ENCODE measurements around the gene EIF3K.

The EIF3K gene

GRCh38 chr19:38635483-38636399, 16.8 kb downstream of the EIF3K start:
- Histone ChIP-seq H3K36me3 (ENCODE audit: control insufficient read depth, insufficient read depth, low read length) (peaks cover 49% of the 10 kb centered on the region), H3K27ac (ENCODE audit: low read depth, low read length, severe bottlenecking) (no peak overlapping the region), H3K9me3 (ENCODE audit: control insufficient read depth, low read length) (no peaks in the 10 kb centered on the region), H3K4me1 (ENCODE audit: control insufficient read depth, insufficient read depth, low read length, poor library complexity, severe bottlenecking) (peaks cover under 1% of the 10 kb centered on the region), H3K4me3 (ENCODE audit: extremely low read depth, insufficient read depth, low read length, poor library complexity, severe bottlenecking) (no peak overlapping the region)
- WGBS, 2 experiments (ENCODE audit: insufficient coverage in 2 of 2): 94 to 96% methylated on average over 14 of the region's 17 CpGs

GRCh38 chr19:38638461-38638860, 19.5 kb downstream of the EIF3K start:
- H3K9me3 ChIP-seq (ENCODE audit: control insufficient read depth, low read length): no peaks in the 10 kb centered on the region
- no peak overlapping the region for H3K4me3 ChIP-seq (ENCODE audit: extremely low read depth, insufficient read depth, low read length, poor library complexity, severe bottlenecking)
- H3K27ac ChIP-seq (ENCODE audit: low read depth, low read length, severe bottlenecking): no peak overlapping the region
- no peaks in the 10 kb centered on the region for H3K4me1 ChIP-seq (ENCODE audit: control insufficient read depth, insufficient read depth, low read length, poor library complexity, severe bottlenecking)
- 100% methylated on average over 1 to 3 of the region's 3 CpGs for WGBS, 2 experiments (ENCODE audit: insufficient coverage in 2 of 2)
- H3K36me3 ChIP-seq (ENCODE audit: control insufficient read depth, insufficient read depth, low read length): peaks cover 28% of the 10 kb centered on the region

- 94 to 100% methylated on average over 1 to 2 of the region's 2 CpGs for WGBS, 2 experiments (ENCODE audit: insufficient coverage in 2 of 2)
Observed at GRCh38 chr19:38639679-38640078, 20.7 kb downstream of the EIF3K start.

GRCh38 chr19:38640368-38640767, 21.4 kb downstream of the EIF3K start:
- Histone ChIP-seq H3K4me1 (ENCODE audit: control insufficient read depth, insufficient read depth, low read length, poor library complexity, severe bottlenecking) (peaks cover 2% of the 10 kb centered on the region), H3K36me3 (ENCODE audit: control insufficient read depth, insufficient read depth, low read length) (peaks cover 21% of the 10 kb centered on the region), H3K4me3 (ENCODE audit: extremely low read depth, insufficient read depth, low read length, poor library complexity, severe bottlenecking) (no peak overlapping the region), H3K27ac (ENCODE audit: low read depth, low read length, severe bottlenecking) (no peak overlapping the region), H3K9me3 (ENCODE audit: control insufficient read depth, low read length) (no peaks in the 10 kb centered on the region)
- 83 to 88% methylated on average over 2 to 3 of the region's 4 CpGs for WGBS, 2 experiments (ENCODE audit: insufficient coverage in 2 of 2)

More at GRCh38 chr19:38639679-38640078, 20.7 kb downstream of the EIF3K start:
- peaks cover 28% of the 10 kb centered on the region for H3K36me3 ChIP-seq (ENCODE audit: control insufficient read depth, insufficient read depth, low read length)
- peaks cover 2% of the 10 kb centered on the region for H3K4me1 ChIP-seq (ENCODE audit: control insufficient read depth, insufficient read depth, low read length, poor library complexity, severe bottlenecking)
- no peak overlapping the region for H3K27ac ChIP-seq (ENCODE audit: low read depth, low read length, severe bottlenecking)
- H3K9me3 ChIP-seq (ENCODE audit: control insufficient read depth, low read length): no peaks in the 10 kb centered on the region
- no peak overlapping the region for H3K4me3 ChIP-seq (ENCODE audit: extremely low read depth, insufficient read depth, low read length, poor library complexity, severe bottlenecking)

GRCh38 chr19:38642176-38642575, 23.2 kb downstream of the EIF3K start:
- Histone ChIP-seq H3K4me1 (ENCODE audit: control insufficient read depth, insufficient read depth, low read length, poor library complexity, severe bottlenecking) (peaks cover 2% of the 10 kb centered on the region), H3K9me3 (ENCODE audit: control insufficient read depth, low read length) (no peaks in the 10 kb centered on the region), H3K36me3 (ENCODE audit: control insufficient read depth, insufficient read depth, low read length) (peaks cover 8% of the 10 kb centered on the region), H3K27ac (ENCODE audit: low read depth, low read length, severe bottlenecking) (no peak overlapping the region), H3K4me3 (ENCODE audit: extremely low read depth, insufficient read depth, low read length, poor library complexity, severe bottlenecking) (no peak overlapping the region)
- 85 to 95% methylated on average over 7 of the region's 9 CpGs for WGBS, 2 experiments (ENCODE audit: insufficient coverage in 2 of 2)

GRCh38 chr19:38644719-38645118, 25.7 kb downstream of the EIF3K start:
- no peak overlapping the region for H3K27ac ChIP-seq (ENCODE audit: low read depth, low read length, severe bottlenecking)
- WGBS, 2 experiments (ENCODE audit: insufficient coverage in 2 of 2): 75 to 100% methylated on average over 5 to 7 of the region's 8 CpGs

GRCh38 chr19:38647368-38647965, 28.5 kb downstream of the EIF3K start, which contains the start of gene ACTN4:
TSS of gene ACTN4 (plus strand) at chr19:38647649. CDS start at chr19:38647746, 97 bp downstream.
- H3K27ac ChIP-seq (ENCODE audit: low read depth, low read length, severe bottlenecking): peak within 1 kb of the TSS; percentile 74
- H3K4me1 ChIP-seq (ENCODE audit: control insufficient read depth, insufficient read depth, low read length, poor library complexity, severe bottlenecking): peaks cover 26% of the 10 kb centered on the region
- H3K36me3 ChIP-seq (ENCODE audit: control insufficient read depth, insufficient read depth, low read length): peaks cover 8% of the 10 kb centered on the region
- peak within 1 kb of the TSS; percentile 100 for H3K4me3 ChIP-seq (ENCODE audit: extremely low read depth, insufficient read depth, low read length, poor library complexity, severe bottlenecking)
- H3K9me3 ChIP-seq (ENCODE audit: control insufficient read depth, low read length): no peaks in the 10 kb centered on the region
- 0 to 1% methylated on average over 46 to 63 of the region's 77 CpGs for whole genome bisulfite sequencing, 2 experiments (ENCODE audit: insufficient coverage in 2 of 2)

More at GRCh38 chr19:38644719-38645118, 25.7 kb downstream of the EIF3K start:
- no peak overlapping the region for H3K4me3 ChIP-seq (ENCODE audit: extremely low read depth, insufficient read depth, low read length, poor library complexity, severe bottlenecking)
- H3K36me3 ChIP-seq (ENCODE audit: control insufficient read depth, insufficient read depth, low read length): peaks cover 6% of the 10 kb centered on the region
- H3K9me3 ChIP-seq (ENCODE audit: control insufficient read depth, low read length): no peaks in the 10 kb centered on the region
- peaks cover 2% of the 10 kb centered on the region for H3K4me1 ChIP-seq (ENCODE audit: control insufficient read depth, insufficient read depth, low read length, poor library complexity, severe bottlenecking)

- peak overlapping the region; percentile 74 for H3K27ac ChIP-seq (ENCODE audit: low read depth, low read length, severe bottlenecking)
- H3K36me3 ChIP-seq (ENCODE audit: control insufficient read depth, insufficient read depth, low read length): peaks cover 11% of the 10 kb centered on the region
- no peaks in the 10 kb centered on the region for H3K9me3 ChIP-seq (ENCODE audit: control insufficient read depth, low read length)
- 1% methylated on average over 16 to 19 of the region's 19 CpGs for WGBS, 2 experiments (ENCODE audit: insufficient coverage in 2 of 2)
- peaks cover 28% of the 10 kb centered on the region for H3K4me1 ChIP-seq (ENCODE audit: control insufficient read depth, insufficient read depth, low read length, poor library complexity, severe bottlenecking)
- peak overlapping the region; percentile 100 for H3K4me3 ChIP-seq (ENCODE audit: extremely low read depth, insufficient read depth, low read length, poor library complexity, severe bottlenecking)
Observed at GRCh38 chr19:38647966-38648768, 29.2 kb downstream of the EIF3K start.

- peak overlapping the region; percentile 74 for H3K27ac ChIP-seq (ENCODE audit: low read depth, low read length, severe bottlenecking)
- no peaks in the 10 kb centered on the region for H3K9me3 ChIP-seq (ENCODE audit: control insufficient read depth, low read length)
- 0 to 1% methylated on average over 11 to 12 of the region's 13 CpGs for WGBS, 2 experiments (ENCODE audit: insufficient coverage in 2 of 2)
- peaks cover 18% of the 10 kb centered on the region for H3K36me3 ChIP-seq (ENCODE audit: control insufficient read depth, insufficient read depth, low read length)
- peak overlapping the region; percentile 100 for H3K4me3 ChIP-seq (ENCODE audit: extremely low read depth, insufficient read depth, low read length, poor library complexity, severe bottlenecking)
- peaks cover 35% of the 10 kb centered on the region for H3K4me1 ChIP-seq (ENCODE audit: control insufficient read depth, insufficient read depth, low read length, poor library complexity, severe bottlenecking)
Observed at GRCh38 chr19:38648769-38649304, 29.8 kb downstream of the EIF3K start.
